ENCODE measurements around the gene DNAJC5.

DNA sequence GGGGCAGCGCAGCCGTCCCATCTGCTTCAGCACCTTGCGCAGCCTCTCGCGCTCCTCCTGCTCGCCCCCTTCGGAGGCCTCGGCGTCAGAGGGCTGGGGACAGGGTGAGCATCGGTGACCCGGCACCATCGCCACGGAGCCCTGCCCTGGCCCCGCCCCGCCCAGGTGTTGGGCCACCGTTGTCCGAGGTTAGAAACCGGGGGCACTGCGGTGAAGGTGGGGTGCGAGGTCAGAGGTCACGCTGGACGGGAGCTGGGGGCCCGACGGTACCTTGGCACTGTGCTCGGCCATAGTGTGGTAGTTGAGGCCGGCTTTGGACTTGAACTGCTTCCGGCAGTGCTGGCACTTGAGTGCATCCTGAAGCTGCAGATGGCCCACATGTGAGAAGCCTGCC lies 68.4 kb downstream of the DNAJC5 start:
- TF ChIP-seq, protein P1, sequence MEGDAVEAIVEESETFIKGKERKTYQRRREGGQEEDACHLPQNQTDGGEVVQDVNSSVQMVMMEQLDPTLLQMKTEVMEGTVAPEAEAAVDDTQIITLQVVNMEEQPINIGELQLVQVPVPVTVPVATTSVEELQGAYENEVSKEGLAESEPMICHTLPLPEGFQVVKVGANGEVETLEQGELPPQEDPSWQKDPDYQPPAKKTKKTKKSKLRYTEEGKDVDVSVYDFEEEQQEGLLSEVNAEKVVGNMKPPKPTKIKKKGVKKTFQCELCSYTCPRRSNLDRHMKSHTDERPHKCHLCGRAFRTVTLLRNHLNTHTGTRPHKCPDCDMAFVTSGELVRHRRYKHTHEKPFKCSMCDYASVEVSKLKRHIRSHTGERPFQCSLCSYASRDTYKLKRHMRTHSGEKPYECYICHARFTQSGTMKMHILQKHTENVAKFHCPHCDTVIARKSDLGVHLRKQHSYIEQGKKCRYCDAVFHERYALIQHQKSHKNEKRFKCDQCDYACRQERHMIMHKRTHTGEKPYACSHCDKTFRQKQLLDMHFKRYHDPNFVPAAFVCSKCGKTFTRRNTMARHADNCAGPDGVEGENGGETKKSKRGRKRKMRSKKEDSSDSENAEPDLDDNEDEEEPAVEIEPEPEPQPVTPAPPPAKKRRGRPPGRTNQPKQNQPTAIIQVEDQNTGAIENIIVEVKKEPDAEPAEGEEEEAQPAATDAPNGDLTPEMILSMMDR (IDR thresholded peaks at IDR 0.05): no peak
- no peak for TF ChIP-seq POLR2A (IDR thresholded peaks at IDR 0.05)
